BLaER1 treated with 17β-estradiol and CSF1 and Interleukin-3, amounts not matched to agents 10 nM and 100 nM (cell line): Measurements from ENCODE around the gene UNK.
"Not testable (repeated sequence)": the region's sequence is repeated elsewhere in the genome, so short reads cannot be mapped to it uniquely, and the experiment has no call there.

ENCODE experiments used
- H3K27ac ChIP-seq, 11 experiments: shearing (Covaris generic); formaldehyde crosslinking; 2 replicates each; pipeline ENCODE4 v1.8.1; 2022
- H3K27me3 ChIP-seq, 11 experiments: shearing (Covaris generic); formaldehyde crosslinking; 2 replicates each; pipeline ENCODE4 v1.8.1; 2022
- H3K36me3 ChIP-seq, 11 experiments: shearing (Covaris generic); formaldehyde crosslinking; 2 replicates each; pipeline ENCODE4 v1.8.1; 2022
- H3K4me1 ChIP-seq, 10 experiments: shearing (Covaris generic); formaldehyde crosslinking; 2 replicates each; pipeline ENCODE4 v1.8.1; 2022
- H3K4me2 ChIP-seq, 11 experiments: shearing (Covaris generic); formaldehyde crosslinking; 2 replicates each; pipeline ENCODE4 v1.8.1; 2022
- H3K4me3 ChIP-seq, 10 experiments: shearing (Covaris generic); formaldehyde crosslinking; 2 replicates each; pipeline ENCODE4 v1.8.1; 2022
- H3K9ac ChIP-seq, 11 experiments: shearing (Covaris generic); formaldehyde crosslinking; 2 replicates each; pipeline ENCODE4 v1.8.1; 2022
- H3K9me3 ChIP-seq, 11 experiments: shearing (Covaris generic); formaldehyde crosslinking; replicated peaks in 1 of 11; 2 replicates each; pipeline ENCODE4 v1.8.1; 2022
- H4K20me1 ChIP-seq, 11 experiments: shearing (Covaris generic); formaldehyde crosslinking; 2 replicates each; pipeline ENCODE4 v1.8.1; 2022
- Cebpa-rat ChIP-seq, 11 experiments: shearing (Covaris generic); IDR thresholded peaks; 2 replicates each; pipeline ENCODE4 v1.8.1; 2022

The UNK gene

GRCh38 chr17:75803883-75804282 is 19.3 kb downstream of the UNK start:
- no peaks in the 10 kb centered on the region for H3K27me3 ChIP-seq
- peaks cover 11 to 41% (median 20%) of the 10 kb centered on the region in 10 experiments for H3K4me1 ChIP-seq
- H3K36me3 ChIP-seq = peaks cover 21 to 65% (median 46%) of the 10 kb centered on the region in 11 experiments
- H3K9me3 ChIP-seq = no peaks in the 10 kb centered on the region
- no peak overlapping the region for H3K4me2 ChIP-seq
- H3K4me3 ChIP-seq = no peak overlapping the region
- peaks cover 25 to 92% (median 57%) of the 10 kb centered on the region in 11 experiments; a peak in 18 of 22 replicates for H4K20me1 ChIP-seq
- no peak overlapping the region for H3K27ac ChIP-seq
- TF ChIP-seq Cebpa-rat (IDR thresholded peaks at IDR 0.05) = no peak
- no peak overlapping the region for H3K9ac ChIP-seq

- no peaks in the 10 kb centered on the region for H3K27me3 ChIP-seq
- H3K4me2 ChIP-seq = peak overlapping the region in 1 of 11 experiments; percentile 31; a peak in 1 of 22 replicates
- peak overlapping the region in 2 of 11 experiments; percentile 8 to 12; a peak in 2 of 22 replicates for H3K27ac ChIP-seq
- no peaks in the 10 kb centered on the region for H3K9me3 ChIP-seq
- peaks cover 16 to 49% (median 26%) of the 10 kb centered on the region in 10 experiments for H3K4me1 ChIP-seq
- no peak for TF ChIP-seq Cebpa-rat (IDR thresholded peaks at IDR 0.05)
- H3K36me3 ChIP-seq = peaks cover 26 to 68% (median 47%) of the 10 kb centered on the region in 11 experiments
- peaks cover 44 to 90% (median 59%) of the 10 kb centered on the region in 11 experiments; a peak in 20 of 22 replicates for H4K20me1 ChIP-seq
- no peak overlapping the region for H3K4me3 ChIP-seq
- H3K9ac ChIP-seq = peak overlapping the region in 2 of 11 experiments; percentile 6 to 22; a peak in 3 of 22 replicates
Measured at GRCh38 chr17:75806822-75807500, 22.4 kb downstream of the UNK start.

GRCh38 chr17:75807861-75808260 is 23.3 kb downstream of the UNK start:
- TF ChIP-seq Cebpa-rat (IDR thresholded peaks at IDR 0.05) = no peak
- Histone ChIP-seq H4K20me1 (peaks cover 44 to 87% (median 59%) of the 10 kb centered on the region in 11 experiments; a peak in 20 of 22 replicates), H3K36me3 (peaks cover 34 to 70% (median 50%) of the 10 kb centered on the region in 11 experiments), H3K4me1 (peaks cover 16 to 49% (median 26%) of the 10 kb centered on the region in 10 experiments), H3K27me3 (no peaks in the 10 kb centered on the region), H3K9ac (peak overlapping the region in 4 of 11 experiments; percentile 21 to 48 (median 42); a peak in 2 of 22 replicates), H3K27ac (0 out of 22 replicates have a peak overlapping the region, but pooled peaks of 1 of the 11 experiments have one; percentile 35), H3K9me3 (no peaks in the 10 kb centered on the region), H3K4me2 (peak overlapping the region; percentile 26 to 60 (median 44); a peak in 13 of 22 replicates), H3K4me3 (no peak overlapping the region)

GRCh38 chr17:75808549-75808904 is 23.9 kb downstream of the UNK start:
- peaks cover 16 to 49% (median 26%) of the 10 kb centered on the region in 10 experiments for H3K4me1 ChIP-seq
- no peaks in the 10 kb centered on the region for H3K9me3 ChIP-seq
- H3K9ac ChIP-seq = peak overlapping the region in 5 of 11 experiments; percentile 21 to 48 (median 37); a peak in 9 of 22 replicates
- H3K4me2 ChIP-seq = peak overlapping the region; percentile 26 to 60 (median 44); a peak in 20 of 22 replicates
- H4K20me1 ChIP-seq = peaks cover 42 to 87% (median 55%) of the 10 kb centered on the region in 11 experiments; a peak in 20 of 22 replicates
- no peak overlapping the region for H3K4me3 ChIP-seq
- peak overlapping the region in 5 of 11 experiments; percentile 8 to 40 (median 35); a peak in 3 of 22 replicates for H3K27ac ChIP-seq
- peaks cover 41 to 71% (median 53%) of the 10 kb centered on the region in 11 experiments for H3K36me3 ChIP-seq
- no peak for TF ChIP-seq Cebpa-rat (IDR thresholded peaks at IDR 0.05)
- no peaks in the 10 kb centered on the region for H3K27me3 ChIP-seq

- H3K27ac ChIP-seq = peak overlapping the region in 8 of 11 experiments; percentile 8 to 43 (median 34); a peak in 7 of 22 replicates
- peak overlapping the region; percentile 26 to 61 (median 47); a peak in 21 of 22 replicates for H3K4me2 ChIP-seq
- TF ChIP-seq Cebpa-rat (IDR thresholded peaks at IDR 0.05) = no peak
- H3K4me1 ChIP-seq = peaks cover 16 to 47% (median 26%) of the 10 kb centered on the region in 10 experiments
- H4K20me1 ChIP-seq = peaks cover 42 to 82% (median 51%) of the 10 kb centered on the region in 11 experiments; a peak in 20 of 22 replicates
- H3K9ac ChIP-seq = peak overlapping the region in 7 of 11 experiments; percentile 23 to 48 (median 32); a peak in 14 of 22 replicates
- H3K27me3 ChIP-seq = no peaks in the 10 kb centered on the region
- H3K36me3 ChIP-seq = peaks cover 46 to 75% (median 54%) of the 10 kb centered on the region in 11 experiments
- no peaks in the 10 kb centered on the region for H3K9me3 ChIP-seq
- H3K4me3 ChIP-seq = no peak overlapping the region
Measured at GRCh38 chr17:75808905-75809621, 24.5 kb downstream of the UNK start.

- Histone ChIP-seq H3K4me3 (no peak overlapping the region), H3K36me3 (peaks cover 53 to 75% (median 56%) of the 10 kb centered on the region in 11 experiments), H4K20me1 (peaks cover 36 to 84% (median 50%) of the 10 kb centered on the region in 11 experiments; a peak in 20 of 22 replicates), H3K4me2 (peak overlapping the region in 8 of 11 experiments; percentile 10 to 61 (median 33); a peak in 6 of 22 replicates), H3K27me3 (no peaks in the 10 kb centered on the region), H3K4me1 (peaks cover 16 to 42% (median 24%) of the 10 kb centered on the region in 10 experiments), H3K27ac (peak overlapping the region in 6 of 11 experiments; percentile 14 to 43 (median 22); a peak in 4 of 22 replicates), H3K9ac (peak overlapping the region in 3 of 11 experiments; percentile 23 to 32 (median 29); a peak in 4 of 22 replicates), H3K9me3 (no peaks in the 10 kb centered on the region)
- no peak for TF ChIP-seq Cebpa-rat (IDR thresholded peaks at IDR 0.05)
Measured at GRCh38 chr17:75809631-75810111, 25.1 kb downstream of the UNK start.

- H3K4me3 ChIP-seq = no peak overlapping the region
- H3K36me3 ChIP-seq = peaks cover 58 to 78% (median 61%) of the 10 kb centered on the region in 11 experiments
- H4K20me1 ChIP-seq = peaks cover 35 to 89% (median 47%) of the 10 kb centered on the region in 11 experiments; a peak in 20 of 22 replicates
- H3K9ac ChIP-seq = peak overlapping the region in 1 of 11 experiments; percentile 26; a peak in 1 of 22 replicates
- peaks cover 16 to 42% (median 24%) of the 10 kb centered on the region in 10 experiments for H3K4me1 ChIP-seq
- H3K4me2 ChIP-seq = no peak overlapping the region
- TF ChIP-seq Cebpa-rat (IDR thresholded peaks at IDR 0.05) = no peak
- no peaks in the 10 kb centered on the region for H3K9me3 ChIP-seq
- no peaks in the 10 kb centered on the region for H3K27me3 ChIP-seq
- H3K27ac ChIP-seq = no peak overlapping the region
Measured at GRCh38 chr17:75810216-75810615, 25.6 kb downstream of the UNK start.

GRCh38 chr17:75810756-75811155 is 26.1 kb downstream of the UNK start:
- Histone ChIP-seq H4K20me1 (peaks cover 31 to 87% (median 44%) of the 10 kb centered on the region in 11 experiments; a peak in 20 of 22 replicates), H3K36me3 (peaks cover 63 to 83% (median 66%) of the 10 kb centered on the region in 11 experiments)
- not testable (repeated sequence) for H3K27me3 ChIP-seq

More at GRCh38 chr17:75810756-75811155, 26.1 kb downstream of the UNK start:
- H3K9ac ChIP-seq, H3K4me3 ChIP-seq, H3K4me2 ChIP-seq, H3K27ac ChIP-seq, H3K9me3 ChIP-seq: not testable (repeated sequence)
- peaks cover 16 to 39% (median 24%) of the 10 kb centered on the region in 10 experiments for H3K4me1 ChIP-seq
